ENCODE measurements around the gene FXYD7.
"Not testable (repeated sequence)": the region's sequence is repeated elsewhere in the genome, so short reads cannot be mapped to it uniquely, and the experiment has no call there.

Gene FXYD7

DNA sequence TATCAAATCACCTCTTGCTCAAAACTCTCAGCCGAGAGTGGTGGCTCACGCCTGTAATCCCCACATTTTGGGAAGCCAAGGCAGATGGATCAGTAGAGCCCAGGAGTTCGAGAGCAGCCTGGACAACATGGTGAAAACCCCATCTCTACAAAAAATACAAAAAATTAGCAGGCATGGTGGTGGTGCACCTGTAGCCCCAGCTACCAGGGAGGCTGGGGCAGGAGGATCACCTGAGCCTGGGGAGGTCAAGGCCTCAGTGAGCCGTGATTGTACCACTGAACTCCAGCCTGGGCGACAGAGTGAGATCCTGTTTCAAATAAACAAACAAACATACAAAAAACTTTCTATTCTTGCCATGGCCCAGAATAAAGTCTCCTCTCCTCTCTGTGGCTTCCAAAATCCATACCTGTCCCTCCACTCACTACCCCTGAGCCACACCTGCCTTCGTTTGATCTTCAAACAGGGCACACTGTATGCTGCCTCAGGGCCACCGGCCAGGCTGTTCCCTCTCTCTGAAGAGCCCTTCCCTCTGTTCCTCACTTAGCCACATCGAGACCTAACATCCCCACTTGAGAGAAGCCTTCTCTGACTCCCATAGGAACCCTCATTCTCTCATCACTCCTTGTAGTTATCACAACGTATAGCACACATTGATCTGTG is 14.5 kb upstream of the FXYD7 start:
- DNase-seq = no peak

DNA sequence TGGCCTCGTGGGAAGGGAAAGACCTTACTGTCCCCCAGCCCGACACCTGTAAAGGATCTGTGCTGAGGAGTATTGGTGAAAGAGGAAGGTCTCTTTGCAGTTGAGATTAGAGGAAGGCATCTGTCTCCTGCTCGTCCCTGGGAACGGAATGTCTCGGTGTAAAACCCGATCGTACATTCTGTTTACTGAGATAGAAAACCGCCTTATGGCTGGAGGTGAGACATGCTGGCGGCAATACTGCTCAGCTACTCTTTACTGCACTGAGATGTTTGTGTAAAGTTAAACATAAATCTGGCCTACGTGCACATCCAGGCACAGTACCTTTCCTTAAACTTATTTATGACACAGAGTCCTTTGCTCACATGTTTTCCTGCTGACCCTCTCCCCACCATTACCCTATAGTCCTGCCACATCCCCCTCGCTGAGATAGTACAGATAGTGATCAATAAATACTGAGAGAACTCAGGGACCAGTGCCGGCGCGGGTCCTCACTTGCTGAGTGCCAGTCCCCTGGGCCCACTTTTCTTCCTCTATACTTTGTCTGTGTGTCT is 13.3 kb upstream of the FXYD7 start:
- DNase-seq = not testable (repeated sequence)

DNA sequence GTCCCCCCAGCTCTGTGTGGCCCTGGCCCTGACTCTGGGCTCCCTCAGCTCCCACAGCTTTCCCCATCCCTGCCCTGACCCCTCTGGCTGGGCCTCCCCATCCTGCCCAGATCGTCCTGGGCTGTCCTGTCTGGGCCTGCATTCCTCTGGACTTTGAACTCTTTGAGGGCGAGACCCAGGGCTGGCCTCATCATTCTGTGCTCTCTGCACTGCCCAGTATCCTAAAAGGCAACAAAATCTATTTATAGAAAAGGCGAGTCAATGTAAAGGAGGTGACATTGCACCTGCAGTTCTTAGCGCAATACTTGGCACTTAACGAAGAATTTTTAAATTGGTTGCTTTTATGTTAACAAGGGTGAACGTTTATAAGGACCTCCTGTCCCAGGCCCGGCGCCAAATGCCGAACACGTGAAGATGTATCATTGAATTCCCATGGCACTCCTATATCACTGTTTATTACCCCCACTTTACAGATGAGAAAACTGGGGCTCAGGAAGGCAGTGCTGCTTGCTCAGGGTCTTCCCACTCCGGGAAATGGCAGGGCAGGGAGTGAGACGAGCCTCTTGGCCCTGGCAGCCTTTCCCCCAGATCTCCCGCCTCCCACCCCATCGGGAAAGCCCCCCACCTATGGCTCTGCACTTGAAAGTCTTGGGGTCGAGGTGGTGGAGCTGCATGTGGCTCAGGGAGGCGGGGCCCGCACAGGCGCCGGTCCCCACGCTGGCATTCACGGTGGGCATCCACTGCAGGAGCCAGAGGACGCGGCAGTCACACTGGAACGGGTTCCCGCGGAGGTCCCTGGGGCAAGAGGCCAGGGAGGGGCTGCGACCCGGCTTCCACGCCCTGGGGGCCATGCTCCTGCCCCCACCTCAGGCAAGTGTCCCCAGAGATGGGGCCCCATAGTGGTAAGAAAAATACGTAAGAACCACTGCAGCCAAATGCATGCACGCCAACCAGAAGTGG is 12.0 kb upstream of the FXYD7 start:
- no peak for DNase-seq

DNA sequence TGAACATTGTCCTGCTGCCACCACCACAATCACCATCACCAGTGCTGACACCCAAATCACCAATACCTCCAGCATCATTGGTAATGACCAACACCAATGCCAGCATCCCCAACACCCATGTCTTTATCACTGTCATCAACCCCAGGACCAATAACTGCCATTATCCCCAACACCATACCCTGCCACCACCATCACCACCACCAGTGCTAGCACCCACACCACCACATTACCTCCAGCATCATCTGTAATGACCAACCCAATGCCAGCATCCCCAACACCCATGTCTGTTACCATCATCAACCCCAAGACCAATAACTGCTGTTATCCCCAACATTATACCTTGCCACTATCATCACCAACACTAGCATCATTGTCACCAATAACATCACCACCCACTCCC is 10.8 kb upstream of the FXYD7 start:
- DNase-seq = no peak

DNA sequence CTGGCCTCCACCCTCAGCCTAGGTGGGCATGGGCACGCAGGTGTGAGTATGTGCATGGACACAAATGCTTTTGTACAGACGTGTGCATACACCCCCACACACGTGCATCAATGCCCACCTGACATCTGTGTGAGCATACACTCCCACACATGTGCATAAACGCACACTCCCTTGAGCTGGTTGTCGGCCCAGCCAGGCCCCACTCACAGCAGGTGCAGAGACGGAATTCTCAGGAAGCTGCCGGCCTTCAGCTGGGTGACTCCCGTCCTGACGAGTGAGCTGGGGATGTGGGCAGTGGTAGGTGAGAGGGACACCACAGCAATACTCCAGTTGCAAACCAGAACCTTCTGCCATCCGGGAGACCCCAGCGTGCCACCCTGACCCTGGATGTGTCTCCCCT is 9.2 kb upstream of the FXYD7 start:
- DNase-seq = no peak

DNA sequence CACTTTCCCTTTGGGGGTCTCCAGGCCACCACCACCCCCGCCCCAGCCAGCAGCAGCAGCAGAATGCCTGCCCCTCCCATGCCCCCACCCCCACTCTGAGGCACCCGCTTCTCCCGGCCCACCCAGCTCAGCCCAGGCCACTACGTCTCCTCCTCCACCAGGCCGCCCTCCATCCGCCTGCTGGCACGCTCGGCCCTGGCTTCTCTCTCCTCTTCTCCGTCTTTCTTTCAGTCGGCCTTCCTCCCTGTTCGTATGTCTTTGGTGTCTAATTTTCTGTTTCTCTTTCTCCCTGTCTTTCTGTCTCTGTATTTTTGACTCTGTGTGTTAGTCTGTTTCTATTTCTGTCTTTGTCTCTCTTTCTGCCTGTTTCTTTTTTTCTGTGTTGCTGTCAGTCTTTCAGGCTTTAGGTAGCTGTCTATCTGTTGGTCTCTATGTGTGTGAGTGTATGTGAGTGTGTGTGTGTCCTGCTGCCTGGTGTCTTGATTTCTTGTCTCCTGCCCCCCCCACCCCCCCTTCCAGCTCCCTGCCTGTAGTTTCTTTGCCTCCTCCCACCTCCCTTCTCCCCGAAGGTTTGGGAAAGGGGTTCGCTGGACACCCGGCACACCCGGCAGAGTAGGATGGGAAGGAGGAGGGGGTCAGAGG is 8.3 kb upstream of the FXYD7 start, which contains the start of gene LGI4:
LGI4 (minus strand) TSS at position 459 of the 642 bp plus-strand sequence; CDS start at position 80, 379 bp downstream.
- DNase-seq = no peak

DNA sequence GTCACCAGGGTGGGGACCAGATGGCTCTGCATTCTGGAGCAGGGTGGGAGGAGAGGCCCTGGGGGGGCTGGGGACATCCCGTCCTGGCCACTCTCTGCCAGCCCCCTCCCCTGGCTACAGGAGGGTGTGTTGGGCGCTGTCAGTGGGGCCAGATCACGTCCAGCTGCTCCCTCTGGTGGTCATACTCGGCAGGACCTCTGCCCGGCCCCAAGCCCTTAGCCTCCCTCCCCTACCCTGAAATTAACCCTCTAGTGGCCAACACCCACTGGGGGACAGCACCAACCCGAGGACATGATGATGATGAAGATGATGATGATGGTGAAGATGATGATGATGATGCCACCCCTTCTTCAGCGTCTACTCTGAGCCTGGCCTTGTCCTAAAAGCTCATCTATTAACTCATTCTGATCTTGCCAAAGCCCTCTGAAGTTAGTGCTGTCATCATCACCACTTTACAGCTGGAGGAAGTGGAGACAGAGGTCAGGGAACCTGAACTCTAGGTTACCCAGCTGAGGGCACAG is 7.6 kb upstream of the FXYD7 start:
- DNase-seq = peak; percentile 76

DNA sequence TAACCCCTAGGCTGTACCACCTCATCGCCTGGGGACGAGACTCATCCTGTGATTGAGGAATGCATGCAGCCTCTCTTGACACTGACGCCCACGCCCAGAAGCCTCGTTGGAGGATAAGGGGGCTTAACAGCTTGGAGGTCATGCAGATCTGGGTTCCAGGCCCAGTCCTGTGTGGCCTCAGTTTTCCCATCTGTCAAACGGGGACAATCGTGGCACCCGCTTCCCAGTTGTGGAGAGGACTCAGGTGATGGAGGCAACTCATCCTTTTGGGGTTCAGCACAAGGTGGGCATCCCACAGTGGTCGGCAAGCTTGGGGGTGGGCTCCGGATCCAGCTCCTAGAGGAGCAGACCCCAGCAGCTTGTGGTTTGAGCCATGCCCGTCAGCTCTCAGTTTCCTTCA is 6.8 kb upstream of the FXYD7 start:
- DNase-seq = no peak

DNA sequence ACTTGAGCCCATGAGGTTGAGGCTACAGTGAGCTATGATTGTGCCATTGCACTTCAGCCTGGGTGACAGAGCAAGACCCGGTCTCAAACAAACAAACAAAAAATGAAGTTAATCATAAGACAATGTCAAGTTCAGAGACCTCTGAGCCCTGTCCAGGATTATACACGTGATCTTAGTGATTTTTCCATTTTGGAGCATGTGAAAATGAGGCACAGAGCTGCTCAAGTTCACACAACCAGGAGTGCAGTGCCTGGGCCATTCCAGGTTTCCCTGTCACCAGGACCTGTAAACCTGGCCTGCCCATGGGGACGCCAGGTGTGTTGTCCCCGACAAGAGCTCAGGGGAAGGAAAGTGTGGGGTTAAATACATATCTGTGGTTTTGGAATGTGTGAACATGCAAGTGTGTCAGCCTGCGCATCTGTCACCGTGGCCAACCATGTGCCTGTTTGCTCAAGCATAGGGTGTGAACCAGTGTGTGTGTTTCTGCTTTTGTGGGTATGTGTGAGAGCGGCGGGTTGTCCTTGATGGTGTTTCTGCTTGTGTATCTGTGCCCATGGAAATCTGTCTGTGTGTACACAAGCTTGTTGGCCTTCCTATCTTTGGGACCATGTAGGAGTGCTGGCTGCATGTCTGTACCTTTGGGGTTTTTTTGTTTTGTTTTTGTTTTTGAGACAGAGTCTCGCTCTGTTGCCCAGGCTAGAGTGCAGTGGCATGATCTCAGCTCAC is 5.9 kb upstream of the FXYD7 start:
- DNase-seq = no peak

DNA sequence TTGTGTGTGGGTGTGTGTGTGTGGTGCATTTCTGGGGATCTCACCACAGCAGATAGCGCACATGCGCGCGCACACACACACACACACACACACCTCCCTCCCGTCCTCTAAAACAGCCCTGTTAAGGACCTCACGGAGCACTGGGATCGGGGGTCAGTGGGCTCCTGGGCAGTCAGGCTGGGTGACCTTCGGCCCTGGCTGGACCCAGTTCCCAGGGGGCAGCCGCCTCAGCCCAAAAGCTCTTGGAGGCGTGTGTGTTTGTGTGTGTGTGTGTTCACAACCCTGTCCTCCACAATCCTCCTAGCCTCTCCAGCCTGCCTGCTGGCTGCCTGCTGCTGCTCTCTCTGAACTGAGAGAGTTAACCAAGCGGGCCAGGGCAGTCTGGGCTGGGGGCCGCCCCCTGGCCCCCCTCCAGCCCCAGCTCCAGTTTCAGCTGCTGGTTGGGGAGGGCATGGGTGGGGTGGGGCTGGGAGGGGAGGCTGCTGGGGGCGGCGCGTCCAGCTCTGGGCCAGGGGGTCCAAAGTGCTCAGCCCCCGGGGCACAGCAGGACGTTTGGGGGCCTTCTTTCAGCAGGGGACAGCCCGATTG is 4.7 kb upstream of the FXYD7 start, which contains the start of gene FXYD1:
FXYD1 (plus strand) TSS at position 520 of the 588 bp plus-strand sequence. CDS start 1,256 bp downstream, outside the sequence.
- no peak for DNase-seq

DNA sequence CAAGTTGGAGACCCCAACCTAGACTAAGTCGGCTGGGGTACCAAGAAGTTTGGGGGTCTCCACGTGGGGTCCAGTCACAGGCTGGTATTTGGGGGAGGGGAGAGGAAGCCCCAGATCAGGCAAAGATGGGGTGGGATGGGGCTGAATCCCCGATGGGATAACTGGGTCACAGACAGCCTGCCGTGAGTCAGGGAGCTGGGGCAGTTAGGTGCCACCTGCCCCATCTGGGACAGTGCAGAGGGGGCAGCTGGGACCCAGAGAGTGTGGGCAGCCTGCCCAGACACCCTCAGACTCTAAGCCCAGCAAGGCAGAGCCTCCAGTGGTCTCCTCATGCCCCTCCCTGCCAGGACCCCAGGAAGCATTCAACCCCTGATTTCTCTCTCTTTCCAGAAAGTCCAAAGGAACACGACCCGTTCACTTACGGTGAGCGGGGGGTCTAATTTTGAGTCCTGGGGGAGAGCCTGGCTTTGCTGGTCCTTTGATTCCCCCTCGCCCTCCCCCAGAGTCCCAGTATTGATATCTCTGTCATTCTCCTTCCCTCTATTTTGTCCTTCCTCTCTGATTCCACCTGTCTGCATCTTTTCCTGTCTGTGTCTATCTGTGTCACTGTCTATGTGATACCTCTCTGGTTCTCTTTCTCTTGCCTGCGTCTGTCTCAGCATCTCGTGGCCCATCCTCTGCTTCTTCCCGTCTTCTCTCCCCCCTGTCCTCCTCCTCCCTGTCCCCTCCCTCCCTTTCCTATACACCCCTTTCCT is 2.7 kb upstream of the FXYD7 start:
- no peak for DNase-seq

DNA sequence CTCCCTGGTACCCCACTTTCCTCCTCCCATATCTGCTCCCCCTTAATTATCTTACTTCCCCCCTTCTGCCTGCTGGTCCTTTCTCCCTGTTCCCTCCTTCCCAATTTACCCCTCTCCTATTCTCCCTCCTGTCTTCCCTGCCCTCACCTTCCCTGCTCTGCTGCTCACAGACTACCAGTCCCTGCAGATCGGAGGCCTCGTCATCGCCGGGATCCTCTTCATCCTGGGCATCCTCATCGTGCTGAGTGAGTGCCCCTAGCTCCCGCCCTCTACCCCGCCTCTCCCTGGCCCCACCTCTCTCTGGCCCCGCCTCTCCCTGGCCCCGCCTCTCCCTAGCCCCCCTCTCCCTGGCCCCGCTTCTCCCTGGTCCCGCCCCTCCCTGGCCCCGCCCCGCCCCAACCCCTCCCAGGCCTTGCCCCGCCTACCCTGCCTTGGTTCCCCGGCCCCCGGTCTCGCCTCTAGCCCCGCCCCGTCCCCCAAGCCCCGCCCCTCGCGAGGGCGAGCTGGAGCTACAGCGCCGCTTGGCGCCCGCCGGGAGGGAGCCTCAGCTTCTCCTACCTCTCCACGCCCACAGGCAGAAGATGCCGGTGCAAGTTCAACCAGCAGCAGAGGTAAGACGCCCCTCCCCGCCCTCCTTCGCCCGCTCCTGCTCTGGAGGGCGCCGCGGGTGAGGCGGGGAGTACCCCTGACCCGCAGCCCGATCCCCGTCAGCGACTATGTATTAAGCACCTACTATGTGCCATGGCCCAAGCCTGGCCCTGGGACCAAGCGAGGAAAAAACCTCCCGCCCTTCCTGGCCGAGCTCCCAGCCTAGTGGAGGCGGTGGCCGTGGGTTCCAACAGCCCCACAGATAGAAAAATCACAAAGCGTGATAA is 1.9 kb upstream of the FXYD7 start:
- peak; percentile 86 for DNase-seq

DNA sequence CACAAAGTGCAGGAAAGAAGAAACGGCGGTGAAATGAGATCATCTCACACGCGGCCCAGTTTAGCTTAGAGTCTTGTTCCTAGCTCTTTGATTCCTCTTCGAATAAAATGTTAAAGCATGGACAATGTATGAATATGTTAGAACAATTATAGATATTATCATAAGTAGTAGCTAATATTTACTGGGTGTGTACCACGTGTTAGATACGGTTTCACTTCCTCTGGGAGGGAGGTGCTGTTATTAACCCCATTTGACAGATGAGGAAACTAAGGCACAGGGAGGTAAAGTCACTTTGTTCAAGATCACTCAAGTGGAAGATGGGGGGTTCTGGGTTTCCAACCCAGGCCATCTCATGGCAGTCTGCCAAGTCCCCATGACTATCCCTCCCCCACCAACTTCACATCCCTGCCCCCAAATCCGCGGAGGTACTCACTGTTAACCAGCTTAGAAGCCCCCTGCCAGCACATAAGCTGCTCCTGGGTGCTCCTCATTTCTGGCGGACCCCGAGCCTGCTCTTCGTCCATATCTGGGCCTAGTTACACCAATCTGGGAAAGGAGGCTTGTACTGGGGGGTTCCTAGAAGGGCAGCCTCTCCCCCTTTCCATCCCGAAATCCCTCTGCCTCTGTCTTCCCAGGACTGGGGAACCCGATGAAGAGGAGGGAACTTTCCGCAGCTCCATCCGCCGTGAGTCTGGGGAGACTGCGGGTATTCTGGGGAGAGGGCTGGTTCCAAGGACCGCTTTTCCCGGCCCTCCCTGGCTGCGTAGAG is 1.0 kb upstream of the FXYD7 start:
- DNase-seq = peak; percentile 39

DNA sequence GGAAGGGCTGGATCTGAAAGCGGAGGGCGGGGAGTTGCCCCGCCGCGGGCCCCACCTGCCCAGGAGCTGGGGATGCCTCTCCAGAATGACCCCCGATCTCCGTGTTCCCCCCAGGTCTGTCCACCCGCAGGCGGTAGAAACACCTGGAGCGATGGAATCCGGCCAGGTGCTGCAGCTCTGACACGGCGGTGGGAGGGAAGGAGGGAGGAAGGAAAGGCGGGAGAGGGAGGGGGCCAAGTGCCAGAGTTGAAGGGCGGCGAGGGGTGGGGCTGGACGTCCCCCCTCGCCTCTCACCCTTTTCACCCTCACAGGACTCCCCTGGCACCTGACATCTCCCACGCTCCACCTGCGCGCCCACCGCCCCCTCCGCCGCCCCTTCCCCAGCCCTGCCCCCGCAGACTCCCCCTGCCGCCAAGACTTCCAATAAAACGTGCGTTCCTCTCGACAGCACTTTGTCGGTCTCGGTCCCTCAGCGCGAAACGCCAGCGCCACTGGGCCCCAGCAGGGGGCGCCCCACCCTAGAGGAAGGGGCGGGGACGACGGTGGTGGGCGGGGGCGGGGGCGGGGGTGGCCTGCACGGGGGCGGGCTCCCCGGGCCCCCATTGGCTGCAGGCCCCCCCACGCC is 337 bp upstream of the FXYD7 start:
- peak; percentile 64 for DNase-seq

DNA sequence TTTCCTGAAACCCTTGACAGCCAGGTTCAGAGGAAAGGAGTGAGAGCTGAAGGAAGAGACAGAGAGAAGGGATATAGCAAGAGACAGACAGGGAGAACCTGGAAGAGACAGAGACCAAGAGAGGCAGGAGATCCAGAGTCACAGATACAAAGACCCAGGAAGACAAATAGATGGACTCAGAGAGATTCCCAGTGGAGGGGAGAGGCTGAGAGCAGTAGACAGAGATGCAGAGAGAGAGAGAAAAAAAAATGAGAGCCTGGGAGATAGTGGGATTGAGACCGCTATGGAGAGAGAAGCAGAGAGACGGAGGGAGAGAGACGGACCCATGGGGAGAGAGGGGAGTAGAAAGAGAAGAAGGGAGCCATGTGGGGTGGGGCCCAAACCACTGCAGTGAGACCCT is 763 bp downstream of the FXYD7 start:
- no peak for DNase-seq

DNA sequence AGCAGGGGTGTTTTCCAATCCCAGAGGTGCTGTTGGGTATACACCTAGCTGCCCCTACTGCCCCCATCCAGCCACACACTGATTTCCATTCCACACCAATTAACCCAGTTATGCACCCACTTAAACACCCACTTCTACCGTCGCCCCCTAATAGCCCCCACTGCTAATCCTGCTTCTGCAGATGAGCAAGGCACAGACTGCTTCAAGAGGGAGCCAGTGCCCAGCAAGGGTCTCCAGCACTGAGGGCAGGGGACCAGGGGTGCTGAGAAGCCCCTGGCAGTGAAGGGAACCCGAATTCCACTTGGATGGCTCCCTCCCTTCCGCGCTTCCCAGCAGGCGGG is 1.2 kb downstream of the FXYD7 start:
- DNase-seq = no peak

DNA sequence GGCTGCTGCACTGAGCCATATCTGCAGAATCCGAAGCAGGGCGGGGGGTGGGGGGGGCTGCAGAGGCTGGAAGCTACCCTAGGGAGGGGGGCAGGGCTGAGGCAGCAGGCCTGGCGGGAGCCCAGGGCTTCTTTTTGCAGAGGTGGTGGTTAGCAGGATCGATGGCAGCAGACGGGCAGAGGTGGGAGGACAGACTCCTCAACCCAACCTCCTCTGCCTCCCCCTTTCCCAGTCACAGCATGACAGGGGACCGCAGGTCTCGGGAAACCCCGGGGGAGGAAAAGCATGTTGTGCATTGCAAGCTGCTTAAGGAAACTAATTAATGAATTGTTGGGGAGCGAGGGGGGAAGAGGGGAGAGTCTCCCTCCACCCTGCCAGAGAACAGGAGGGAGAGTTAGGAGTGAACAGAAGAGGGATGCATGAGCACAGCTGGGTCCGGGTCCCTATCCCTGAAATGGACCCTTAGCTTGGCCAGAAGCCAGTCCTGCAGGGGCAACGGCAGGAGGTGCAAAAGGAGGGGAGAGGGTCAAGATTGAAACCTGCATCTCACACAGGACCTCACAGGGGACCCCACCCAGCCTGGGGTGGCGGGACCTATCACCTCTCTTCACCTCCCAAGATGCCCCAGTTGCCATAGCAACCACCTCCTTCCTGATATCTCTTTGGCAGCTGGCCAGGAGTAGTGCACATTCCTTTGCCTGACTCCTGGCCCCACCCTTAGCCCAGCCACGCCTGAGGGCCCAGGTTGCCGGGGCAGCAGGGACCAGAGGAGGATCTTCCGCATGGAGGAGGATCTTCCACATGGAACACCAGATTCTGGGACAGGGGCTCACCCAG is 1.8 kb downstream of the FXYD7 start:
- DNase-seq = peak; percentile 24
